Cardiac fibroblast (primary cell): Measurements from ENCODE around the gene DYSF.

Experiments used
- DNase-seq, 2 donors: peaks; one replicate each; pipeline versions ENCODE4 v3.0.0 to v3.0.0-alpha.2; 2010; ENCODE audit warnings: low read depth in 2 of 2
- H3K4me3 ChIP-seq, 2 donors: replicated peaks in 1 of 2; 1 replicate in 1 of 2; 2 replicates in 1 of 2; pipeline ENCODE4 v1.5.1; 2011; ENCODE audit warnings: low read depth in 2 of 2, low read length in 2 of 2, mild to moderate bottlenecking in 2 of 2, moderate library complexity in 1 of 2
- CTCF ChIP-seq: IDR thresholded peaks from one replicate; pipeline ENCODE4 v1.5.1; 2011; ENCODE audit warnings: low read depth, mild to moderate bottlenecking, low read length, inconsistent platforms

DYSF gene

GRCh38 chr2:71564790-71565189, 111.4 kb downstream of the DYSF start:
- DNase-seq, result no peak
- H3K4me3 ChIP-seq, result no peak overlapping the region
- no peak for TF ChIP-seq CTCF

- no peak for TF ChIP-seq CTCF
- H3K4me3 ChIP-seq, result no peak overlapping the region
- peak in 1 of 2 donors; percentile 31 for DNase-seq
These were observed 113.0 kb downstream of the DYSF start for GRCh38 chr2:71566372-71566771.

GRCh38 chr2:71567625-71568024, 114.3 kb downstream of the DYSF start:
- no peak for TF ChIP-seq CTCF
- DNase-seq, result no peak
- no peak overlapping the region for H3K4me3 ChIP-seq

- H3K4me3 ChIP-seq, result no peak overlapping the region
- no peak for TF ChIP-seq CTCF
- DNase-seq, result no peak
These were observed 114.7 kb downstream of the DYSF start for GRCh38 chr2:71568103-71568502.

GRCh38 chr2:71570511-71570910, 117.2 kb downstream of the DYSF start:
- TF ChIP-seq CTCF, result no peak
- no peak overlapping the region for H3K4me3 ChIP-seq
- DNase-seq, result no peak

GRCh38 chr2:71570951-71571460, 117.6 kb downstream of the DYSF start:
- H3K4me3 ChIP-seq, result no peak overlapping the region
- no peak for DNase-seq
- no peak for TF ChIP-seq CTCF

GRCh38 chr2:71571945-71572344, 118.6 kb downstream of the DYSF start:
- no peak for DNase-seq
- H3K4me3 ChIP-seq, result no peak overlapping the region

More at GRCh38 chr2:71571945-71572344, 118.6 kb downstream of the DYSF start:
- TF ChIP-seq CTCF, result no peak
